ENCODE data around the gene TLE5. TPM values are rescaled to one million over a fixed set of nuclear protein-coding genes. Genes with fewer than 3 reads are reported as not detected.
"Not testable (repeated sequence)": the region's sequence is repeated elsewhere in the genome, so short reads cannot be mapped to it uniquely, and the experiment has no call there.

TLE5 gene
- total and polyA plus RNA-seq, 5 experiments from 2014 or later, result 451 to 983 (median 924) TPM

DNA sequence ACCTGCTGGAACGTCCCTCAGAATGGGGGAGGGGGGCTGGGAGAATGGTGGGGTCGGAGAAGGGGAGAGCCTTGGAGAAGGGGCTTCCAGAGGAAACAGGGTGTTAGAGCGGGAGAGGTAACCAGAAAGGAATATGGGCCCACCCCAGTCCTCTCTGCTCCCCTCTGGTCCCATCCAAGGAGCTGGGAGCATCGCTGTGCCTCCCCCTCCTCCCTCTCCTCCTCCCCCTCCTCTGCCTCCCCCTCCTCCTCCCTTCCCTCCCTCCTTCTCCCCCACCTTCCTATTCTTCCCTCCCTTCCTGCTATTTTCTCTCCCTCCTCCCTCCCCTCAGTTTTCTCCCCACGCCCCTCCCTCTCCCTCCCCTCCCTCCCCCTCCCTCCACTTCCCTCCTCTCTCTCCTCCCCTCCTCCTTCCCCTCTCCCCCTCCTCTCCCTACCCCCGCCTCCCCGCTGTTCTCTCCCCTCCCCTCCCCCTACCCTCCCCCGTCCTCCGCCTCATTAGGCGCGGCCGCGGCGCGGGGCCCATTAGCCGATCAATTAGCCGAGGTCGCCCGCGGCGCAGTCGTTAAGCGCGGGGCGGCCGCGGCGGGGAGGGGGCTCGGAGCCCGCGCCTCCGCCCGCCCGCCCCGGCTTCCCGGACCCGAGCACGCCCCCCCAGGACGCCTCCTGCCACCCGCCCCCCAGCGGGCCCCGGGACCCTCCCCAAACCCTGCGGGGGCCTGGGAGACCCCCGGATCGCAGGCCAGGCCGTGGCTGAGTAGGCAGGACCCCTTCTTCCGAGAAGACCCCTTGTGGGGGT lies 15.4 kb downstream of the TLE5 start:
- no peaks in the 10 kb centered on the region for H3K9me3 Mint-ChIP-seq
- DNase-seq, result no peak

GRCh38 chr19:3045885-3046697 lies 16.2 kb downstream of the TLE5 start:
- peaks cover 0 to 2% (median 0%) of the 10 kb centered on the region in 5 donors for H3K27me3 Mint-ChIP-seq
- POLR2A ChIA-PET, result interaction anchor here (2.2 to 10.4 kb wide), 3 partner anchors 9 to 15 kb away, joined by 6 to 193 read pairs (median 48); partner anchors contain the start of gene TLE5
- H3K4me1 Mint-ChIP-seq, result peaks cover 15 to 39% (median 34%) of the 10 kb centered on the region in 4 donors
- H3K36me3 Mint-ChIP-seq, result no peaks in the 10 kb centered on the region
- DNase-seq, result no peak
- ATAC-seq, result no peak
- peak overlapping the region; percentile 40 to 74 (median 54) for H3K4me3 Mint-ChIP-seq
- no peaks in the 10 kb centered on the region for H3K9me3 Mint-ChIP-seq
- H3K27ac Mint-ChIP-seq, result peak overlapping the region in 7 of 10 donors; percentile 29 to 83 (median 53)

More for the DNA sequence above, 15.4 kb downstream of the TLE5 start:
- Mint-ChIP-seq H3K27me3 (peaks cover 0 to 2% (median 0%) of the 10 kb centered on the region in 5 donors), H3K4me3 (peak overlapping the region in 9 of 10 donors; percentile 52 to 97 (median 93)), H3K4me1 (peaks cover 13 to 34% (median 29%) of the 10 kb centered on the region in 4 donors), H3K27ac (peak overlapping the region in 8 of 10 donors; percentile 29 to 97 (median 90)), H3K36me3 (no peaks in the 10 kb centered on the region)
- POLR2A ChIA-PET, result interaction anchor here (1.5 to 10.4 kb wide), 4 partner anchors 8 to 29 kb away, joined by 3 to 193 read pairs (median 27); partner anchors contain the start of gene TLE5
- no peak for ATAC-seq

- peaks cover 0 to 2% (median 0%) of the 10 kb centered on the region in 5 donors for H3K27me3 Mint-ChIP-seq
- no peak for ATAC-seq
- peak overlapping the region in 6 of 10 donors; percentile 4 to 86 (median 32) for H3K27ac Mint-ChIP-seq
- peak overlapping the region in 3 of 10 donors; percentile 4 to 11 (median 5) for H3K4me3 Mint-ChIP-seq
- H3K36me3 Mint-ChIP-seq, result no peaks in the 10 kb centered on the region
- H3K4me1 Mint-ChIP-seq, result peaks cover 15 to 42% (median 34%) of the 10 kb centered on the region in 4 donors
- H3K9me3 Mint-ChIP-seq, result no peaks in the 10 kb centered on the region
- DNase-seq, result no peak
- POLR2A ChIA-PET, result interaction anchor here (2.2 to 10.4 kb wide), 3 partner anchors 9 to 16 kb away, joined by 6 to 193 read pairs (median 48); partner anchors contain the start of gene TLE5
Measured at GRCh38 chr19:3045191-3045590, 17.1 kb downstream of the TLE5 start.

DNA sequence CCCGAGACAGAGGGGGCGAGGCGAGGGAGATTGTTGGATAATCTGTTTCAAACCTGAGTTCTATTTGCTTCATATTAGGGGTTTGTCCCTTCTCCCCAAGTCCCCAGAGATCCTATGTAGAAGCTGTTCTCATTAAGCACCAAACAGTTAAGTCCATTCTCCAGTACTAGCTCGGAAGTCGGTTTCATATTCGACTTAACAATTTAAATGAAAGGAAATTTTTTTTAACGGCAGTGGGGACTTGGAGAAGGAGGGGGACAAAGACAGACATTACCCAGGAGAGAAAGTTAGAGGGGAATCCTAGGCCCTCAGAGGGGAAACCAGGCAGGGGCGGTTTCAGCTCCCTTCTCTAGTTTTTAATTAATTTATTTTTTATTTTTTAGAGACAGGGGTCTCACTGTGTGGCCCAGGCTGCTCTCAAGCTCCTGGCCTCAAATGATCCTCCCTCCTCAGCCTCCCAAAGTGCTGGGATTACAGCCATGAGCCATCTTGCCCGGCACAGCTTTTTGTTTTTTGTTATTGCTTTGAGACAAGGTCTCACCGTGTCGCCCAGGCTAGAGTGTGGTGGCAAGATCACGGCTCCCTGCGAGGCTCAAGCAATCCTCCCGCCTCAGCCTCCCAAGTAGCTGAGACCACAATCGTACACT lies 19.6 kb downstream of the TLE5 start:
- no peaks in the 10 kb centered on the region for H3K9me3 Mint-ChIP-seq
- H3K27ac Mint-ChIP-seq, result peak overlapping the region; percentile 2 to 88 (median 61)
- H3K36me3 Mint-ChIP-seq, result no peaks in the 10 kb centered on the region
- peaks cover 16 to 44% (median 35%) of the 10 kb centered on the region in 4 donors for H3K4me1 Mint-ChIP-seq
- DNase-seq, result no peak
- H3K27me3 Mint-ChIP-seq, result no peaks in the 10 kb centered on the region
- peak in 1 of 2 donors; percentile 26 for ATAC-seq
- POLR2A ChIA-PET, result interaction anchor here (0.6 to 11.8 kb wide), 8 partner anchors 15 to 1976 kb away, joined by 3 to 519 read pairs (median 4); partner anchors contain the start of genes ARHGAP45, CIRBP, NCLN and TLE5
- H3K4me3 Mint-ChIP-seq, result peak overlapping the region in 9 of 10 donors; percentile 19 to 82 (median 54)

DNA sequence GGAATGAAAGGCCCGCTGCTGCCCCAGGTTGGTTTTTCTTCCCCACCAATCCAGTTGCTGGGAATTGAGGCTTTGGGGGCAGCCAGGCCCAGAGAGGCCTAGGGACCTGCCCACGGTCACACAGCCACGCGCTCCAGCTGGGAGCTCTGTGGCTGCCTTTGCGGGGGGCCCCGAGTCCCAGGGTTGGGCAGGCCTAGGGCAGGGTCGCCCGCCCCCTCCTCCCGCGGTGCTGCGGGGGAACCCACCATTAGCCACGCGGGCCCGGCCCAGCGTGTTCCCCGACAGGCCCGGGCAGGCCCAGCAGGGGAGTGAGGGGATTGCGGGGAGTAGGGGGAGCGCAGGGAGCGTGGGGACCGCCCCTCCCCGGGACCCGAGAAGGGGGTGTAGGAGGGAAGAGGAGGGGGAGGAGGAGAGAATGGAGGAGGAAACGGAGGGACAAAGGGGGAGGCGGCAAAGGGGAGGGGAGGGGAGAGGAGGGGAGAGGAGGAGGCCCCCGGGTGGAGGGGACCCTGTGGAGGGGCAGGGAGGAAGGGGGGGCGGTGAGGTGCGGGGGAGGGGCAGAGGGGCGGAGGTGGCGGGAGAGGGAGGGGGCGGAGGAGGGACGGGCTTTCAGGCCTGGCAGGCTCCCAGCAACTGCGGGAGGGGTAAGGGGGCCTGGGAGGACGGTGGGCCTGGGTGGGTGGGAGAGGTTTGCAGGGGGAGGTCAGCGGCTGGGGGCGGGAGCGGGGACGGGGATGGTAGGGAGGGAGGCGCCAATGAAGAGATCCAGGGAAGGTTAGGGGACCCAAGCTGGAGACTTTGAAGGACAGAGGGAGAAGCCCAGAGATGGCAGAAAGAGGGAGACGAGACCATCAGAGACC lies 20.3 kb downstream of the TLE5 start:
- Mint-ChIP-seq H3K9me3 (no peaks in the 10 kb centered on the region), H3K27ac (peak overlapping the region; percentile 22 to 89 (median 64)), H3K4me1 (peaks cover 13 to 43% (median 31%) of the 10 kb centered on the region in 4 donors), H3K27me3 (no peaks in the 10 kb centered on the region), H3K4me3 (peak overlapping the region in 9 of 10 donors; percentile 22 to 82 (median 54)), H3K36me3 (no peaks in the 10 kb centered on the region)
- POLR2A ChIA-PET, result interaction anchor here (0.6 to 11.8 kb wide), 5 partner anchors 15 to 488 kb away, joined by 3 to 519 read pairs (median 4); partner anchors contain the start of genes NCLN and TLE5
- ATAC-seq (peak in 1 of 2 donors; percentile 29), DNase-seq (no peak)

DNA sequence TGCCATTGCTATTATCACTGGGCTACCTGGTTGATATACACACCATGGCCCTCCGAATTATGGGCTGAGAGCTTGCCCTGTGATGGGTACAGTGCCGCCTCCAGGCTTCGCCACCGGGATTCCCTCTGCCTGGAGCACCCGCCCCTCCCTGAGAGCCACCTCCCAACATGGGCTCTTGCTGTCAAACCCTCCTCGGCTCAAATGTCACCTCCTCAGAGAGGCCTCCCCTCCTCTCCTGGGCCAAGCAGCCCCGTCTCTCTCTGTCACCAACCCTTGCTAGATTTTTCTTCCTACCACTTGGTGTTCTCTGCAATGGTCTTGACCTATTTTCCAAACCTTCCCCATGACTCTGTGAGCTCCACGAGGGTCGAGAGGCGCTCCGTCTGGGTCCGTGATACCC lies 21.0 kb downstream of the TLE5 start:
- ATAC-seq, result no peak
- H3K27me3 Mint-ChIP-seq, result no peaks in the 10 kb centered on the region
- H3K27ac Mint-ChIP-seq, result peak overlapping the region in 7 of 10 donors; percentile 53 to 89 (median 77)
- POLR2A ChIA-PET, result interaction anchor here (11.8 kb wide), 1 partner anchor 16 kb away, joined by 519 read pairs; the partner anchor contains the start of gene TLE5
- peak overlapping the region in 7 of 10 donors; percentile 18 to 62 (median 43) for H3K4me3 Mint-ChIP-seq
- no peaks in the 10 kb centered on the region for H3K9me3 Mint-ChIP-seq
- H3K36me3 Mint-ChIP-seq, result no peaks in the 10 kb centered on the region
- H3K4me1 Mint-ChIP-seq, result peaks cover 13 to 47% (median 36%) of the 10 kb centered on the region in 4 donors
- DNase-seq, result no peak

DNA sequence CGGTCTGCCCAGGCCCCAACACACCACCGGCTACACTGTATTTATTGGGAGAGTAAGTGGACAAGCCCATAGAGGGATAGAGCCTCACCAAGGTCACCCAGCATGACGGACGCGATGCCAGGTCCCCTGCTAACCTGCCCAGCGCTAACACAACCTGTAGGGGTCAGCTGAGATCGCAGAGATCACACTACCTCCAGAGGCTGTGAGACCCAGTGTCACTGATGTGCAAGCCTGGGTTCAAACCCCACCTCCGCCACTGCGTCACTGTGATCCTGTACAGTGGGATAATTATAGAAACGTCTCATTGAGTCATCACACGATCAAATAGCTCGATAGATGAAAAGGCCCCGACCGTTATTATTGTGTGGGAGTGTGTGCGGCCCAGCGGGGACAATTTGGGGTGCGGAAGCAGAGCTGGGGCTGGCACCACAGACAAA lies 22.6 kb downstream of the TLE5 start:
- ATAC-seq (no peak), DNase-seq (no peak)
- POLR2A ChIA-PET, result interaction anchor here (0.5 to 11.8 kb wide), 4 partner anchors 18 to 64 kb away, joined by 3 to 519 read pairs (median 4); partner anchors contain the start of gene TLE5
- H3K36me3 Mint-ChIP-seq, result no peaks in the 10 kb centered on the region
- peak overlapping the region in 8 of 10 donors; percentile 7 to 89 (median 75) for H3K27ac Mint-ChIP-seq
- peak overlapping the region in 3 of 10 donors; percentile 8 to 21 (median 11) for H3K4me3 Mint-ChIP-seq
- H3K4me1 Mint-ChIP-seq, result peaks cover 23 to 52% (median 46%) of the 10 kb centered on the region in 4 donors
- H3K27me3 Mint-ChIP-seq, result peaks cover 0 to 2% (median 0%) of the 10 kb centered on the region in 5 donors
- H3K9me3 Mint-ChIP-seq, result peaks cover 0 to 2% (median 0%) of the 10 kb centered on the region in 9 donors

- H3K4me3 Mint-ChIP-seq, result peak overlapping the region in 1 of 10 donors; percentile 11
- H3K36me3 Mint-ChIP-seq, result no peaks in the 10 kb centered on the region
- H3K9me3 Mint-ChIP-seq, result peaks cover 0 to 2% (median 0%) of the 10 kb centered on the region in 9 donors
- POLR2A ChIA-PET, result interaction anchor here (0.5 to 11.8 kb wide), 2 partner anchors 18 to 34 kb away, joined by 3 to 519 read pairs; partner anchors contain the start of gene TLE5
- H3K27ac Mint-ChIP-seq, result peak overlapping the region in 8 of 10 donors; percentile 7 to 89 (median 75)
- DNase-seq (no peak), ATAC-seq (no peak)
- peaks cover 28 to 54% (median 48%) of the 10 kb centered on the region in 4 donors for H3K4me1 Mint-ChIP-seq
- peaks cover 0 to 2% (median 0%) of the 10 kb centered on the region in 5 donors for H3K27me3 Mint-ChIP-seq
Measured at GRCh38 chr19:3039125-3039524, 23.2 kb downstream of the TLE5 start.

DNA sequence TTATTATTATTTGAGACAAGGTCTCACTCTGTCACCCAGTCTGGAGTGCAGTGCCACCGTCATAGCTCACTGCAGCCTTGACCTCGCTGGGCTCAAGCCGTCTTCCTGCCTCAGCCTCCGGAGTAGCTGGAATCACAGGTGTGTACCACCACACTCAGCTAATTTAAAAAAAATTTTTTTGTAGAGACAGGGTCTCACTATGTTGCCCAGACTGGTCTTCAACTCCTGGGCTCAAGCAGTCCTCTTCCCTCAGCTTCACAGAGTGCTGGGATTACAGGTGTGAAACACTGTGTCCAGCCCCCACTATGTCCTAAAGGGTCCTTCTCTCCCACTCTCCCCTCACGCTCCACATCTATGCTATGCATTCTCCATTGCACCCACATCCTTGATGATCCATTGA lies 24.1 kb downstream of the TLE5 start:
- peak overlapping the region in 3 of 10 donors; percentile 8 to 47 (median 43) for H3K27ac Mint-ChIP-seq
- POLR2A ChIA-PET, result interaction anchor here (0.6 to 11.8 kb wide), 4 partner anchors 9 to 1142 kb away, joined by 3 to 519 read pairs (median 26); partner anchors contain the start of gene TLE5
- peaks cover 0 to 2% (median 0%) of the 10 kb centered on the region in 9 donors for H3K9me3 Mint-ChIP-seq
- ATAC-seq (no peak), DNase-seq (no peak)
- peaks cover 32 to 58% (median 47%) of the 10 kb centered on the region in 4 donors for H3K4me1 Mint-ChIP-seq
- no peaks in the 10 kb centered on the region for H3K36me3 Mint-ChIP-seq
- peak overlapping the region in 1 of 10 donors; percentile 1 for H3K4me3 Mint-ChIP-seq
- peaks cover 0 to 2% (median 0%) of the 10 kb centered on the region in 5 donors for H3K27me3 Mint-ChIP-seq

DNA sequence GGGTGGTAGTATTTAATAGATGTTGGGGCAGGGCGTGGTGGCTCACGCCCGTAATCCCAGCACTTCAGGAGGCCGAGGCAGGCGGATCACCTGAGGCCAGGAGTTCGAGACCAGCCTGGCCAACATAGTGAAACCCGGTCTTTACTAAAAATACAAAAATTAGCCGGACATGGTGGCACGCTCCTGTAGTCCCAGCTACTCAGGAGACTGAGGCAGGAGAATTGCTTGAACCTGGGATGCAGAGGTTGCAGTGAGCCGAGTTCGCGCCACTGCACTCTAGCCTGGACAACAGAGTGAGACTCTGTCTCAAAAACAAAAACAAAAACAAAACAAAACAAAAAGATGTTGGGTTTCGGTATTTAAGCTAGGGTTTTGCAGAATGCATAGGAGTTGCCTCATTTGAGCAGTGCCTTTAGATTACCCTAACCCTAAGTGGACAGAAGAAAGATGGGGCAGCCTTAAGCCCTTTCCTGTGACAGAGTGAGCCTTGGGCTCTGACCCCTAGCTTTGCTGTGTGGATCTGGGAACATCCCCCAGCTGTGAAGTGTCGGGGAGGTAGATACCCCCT lies 25.2 kb downstream of the TLE5 start:
- not testable (repeated sequence) for ATAC-seq, H3K27me3 Mint-ChIP-seq, H3K36me3 Mint-ChIP-seq, H3K9me3 Mint-ChIP-seq, DNase-seq
- H3K27ac Mint-ChIP-seq, result peak overlapping the region in 9 of 10 donors; percentile 41 to 99 (median 96)
- POLR2A ChIA-PET, result interaction anchor here (0.6 to 11.8 kb wide), 8 partner anchors 9 to 389 kb away, joined by 3 to 519 read pairs (median 24); partner anchors contain the start of genes S1PR4, TLE5 and TLE6
- peaks cover 30 to 50% (median 41%) of the 10 kb centered on the region in 4 donors for H3K4me1 Mint-ChIP-seq
- peak overlapping the region; percentile 49 to 96 (median 91) for H3K4me3 Mint-ChIP-seq

Data from naive thymus-derived CD8-positive, alpha-beta T cell (primary cell).